GM21526 (cell line): ENCODE data around the gene HCK.

Experiments
- ATAC-seq: cut with Tn5 transposase; IDR thresholded peaks from one replicate; pipeline ENCODE4 v1.9.1; 2021; ENCODE audit warnings: moderate library complexity; ENCODE audit not compliant: unreplicated experiment, low FRiP score

The HCK gene

DNA sequence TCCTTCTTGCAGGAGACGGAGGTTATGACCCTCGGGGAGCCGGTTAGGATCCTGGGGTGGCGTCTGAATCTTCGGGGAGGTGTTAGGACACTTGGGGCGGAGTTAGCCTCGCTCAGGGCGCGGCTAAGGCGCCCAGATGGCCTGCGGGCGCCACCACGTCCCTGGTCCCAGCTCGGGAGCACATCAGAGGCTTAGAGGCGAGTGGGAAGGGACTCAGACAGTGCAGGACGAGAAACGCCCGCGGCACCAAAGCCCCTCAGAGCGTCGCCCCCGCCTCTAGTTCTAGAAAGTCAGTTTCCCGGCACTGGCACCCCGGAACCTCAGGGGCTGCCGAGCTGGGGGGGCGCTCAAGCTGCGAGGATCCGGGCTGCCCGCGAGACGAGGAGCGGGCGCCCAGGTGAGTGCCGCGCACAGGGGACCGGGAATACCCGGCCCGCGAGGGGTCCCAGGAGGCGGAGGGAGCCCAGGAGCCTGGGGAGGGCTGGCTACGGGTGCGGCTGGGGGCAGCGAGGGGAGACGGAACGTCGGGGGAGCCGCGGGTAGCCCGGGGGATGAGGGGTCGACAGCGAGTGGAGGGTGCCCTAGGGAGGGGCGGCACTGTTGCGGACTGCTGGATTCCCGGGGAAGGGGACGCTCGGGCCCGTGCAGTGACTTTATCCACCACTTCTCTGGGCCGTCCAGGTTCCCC, at the start of gene HCK:
Gene HCK, plus strand, starts transcription at position 153 of the 688 bp plus-strand sequence.
- ATAC-seq = no peak

DNA sequence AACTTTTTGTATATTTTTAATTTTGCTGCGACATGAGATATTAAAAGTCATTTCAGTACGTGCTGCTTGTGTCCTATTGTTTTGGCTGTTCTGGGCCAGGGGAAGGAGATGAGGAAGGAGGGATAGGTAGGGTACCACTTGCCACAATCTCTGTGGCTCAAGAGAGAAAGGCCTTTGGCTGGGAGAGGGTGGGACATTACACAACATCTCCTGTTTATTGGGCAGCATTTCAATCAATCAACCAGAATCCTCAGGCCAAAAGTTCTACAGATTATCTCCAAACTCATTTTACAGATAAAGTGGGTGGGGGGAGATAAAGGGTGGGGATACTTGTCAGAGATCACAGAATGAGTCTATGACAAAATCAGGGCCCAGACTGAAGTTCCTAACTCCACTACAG, 48.7 kb upstream of the HCK start:
- ATAC-seq = no peak

DNA sequence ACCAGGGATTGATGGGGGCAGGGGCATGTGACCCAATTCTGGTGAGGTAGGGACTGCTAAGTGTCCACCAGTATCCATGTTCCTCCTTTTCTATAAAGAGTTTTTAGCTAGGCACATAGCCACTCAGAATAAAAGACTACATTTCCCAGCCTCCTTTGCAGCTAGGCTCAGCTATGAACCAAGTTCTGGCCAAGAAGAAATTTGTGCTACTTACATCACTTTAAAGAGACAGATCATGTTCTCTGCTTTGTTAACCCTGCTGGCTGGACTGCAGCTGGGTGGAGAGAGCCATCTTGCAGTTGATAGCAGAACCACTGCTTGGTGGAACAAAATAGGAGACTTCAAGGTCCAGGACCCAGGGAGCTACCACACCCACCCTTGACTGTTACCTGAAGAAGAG, 47.1 kb upstream of the HCK start:
- ATAC-seq = no peak

DNA sequence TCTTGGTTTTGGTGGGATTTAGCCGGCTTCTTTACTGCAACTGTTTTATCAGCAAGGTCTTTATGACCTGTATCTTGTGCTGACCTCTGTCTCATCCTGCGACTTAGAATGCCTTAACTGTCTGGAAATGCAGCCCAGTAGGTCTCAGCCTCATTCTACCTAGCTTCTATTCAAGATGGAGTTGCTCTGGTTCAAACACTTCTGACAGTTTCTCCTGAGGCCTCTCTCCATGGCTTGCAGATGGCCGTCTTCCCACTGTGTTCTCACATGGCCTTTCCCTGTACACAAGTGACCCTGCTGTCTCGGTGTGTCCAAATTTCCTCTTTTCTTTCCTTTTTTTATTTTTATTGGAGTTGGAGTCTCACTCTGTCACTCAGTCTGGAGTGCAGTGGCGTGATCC, 46.0 kb upstream of the HCK start:
- no peak for ATAC-seq

DNA sequence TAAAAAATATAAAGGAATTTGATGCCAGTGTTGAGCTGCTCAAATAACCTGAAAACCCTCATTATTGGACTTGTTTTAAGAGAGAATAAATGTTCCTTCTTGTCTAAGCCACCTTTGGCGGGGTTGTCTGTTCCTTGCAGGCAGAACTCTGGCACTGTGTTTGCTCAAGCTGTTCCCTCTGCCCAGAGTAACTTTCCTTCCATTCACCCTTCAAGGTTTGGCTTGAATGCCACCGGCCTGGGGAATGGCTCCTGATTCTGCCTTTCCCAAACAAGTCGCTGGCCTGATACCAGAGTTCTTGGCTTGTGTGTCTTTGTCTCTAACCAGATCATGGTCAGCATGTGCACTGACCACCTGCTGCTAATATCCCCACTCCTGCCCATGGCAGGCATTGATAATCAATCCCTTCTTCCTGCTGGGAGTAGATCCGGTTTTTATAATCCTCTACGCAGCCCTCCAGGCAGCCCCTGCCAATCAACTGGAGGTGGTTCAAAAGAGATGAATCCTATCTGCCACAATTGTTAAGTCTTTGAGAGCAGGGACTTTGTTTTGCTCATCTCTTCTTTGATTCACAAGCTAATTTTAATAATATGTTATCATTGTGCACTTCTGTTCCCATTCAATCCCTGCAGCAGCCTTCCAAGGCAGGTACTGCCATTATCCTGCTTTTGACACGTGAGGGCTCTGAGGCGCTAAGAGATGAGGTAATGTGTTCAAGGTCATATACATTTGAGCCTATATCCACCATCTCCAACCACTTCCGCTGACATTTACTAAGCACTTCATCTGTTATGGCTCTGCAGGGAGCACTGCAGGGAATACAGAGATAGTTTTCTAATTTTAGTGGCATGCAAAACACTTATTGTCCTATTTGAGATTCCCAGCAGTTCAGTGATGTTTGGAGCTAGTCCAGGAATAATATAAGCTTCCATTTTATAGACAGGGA, 44.9 kb upstream of the HCK start:
- no peak for ATAC-seq

DNA sequence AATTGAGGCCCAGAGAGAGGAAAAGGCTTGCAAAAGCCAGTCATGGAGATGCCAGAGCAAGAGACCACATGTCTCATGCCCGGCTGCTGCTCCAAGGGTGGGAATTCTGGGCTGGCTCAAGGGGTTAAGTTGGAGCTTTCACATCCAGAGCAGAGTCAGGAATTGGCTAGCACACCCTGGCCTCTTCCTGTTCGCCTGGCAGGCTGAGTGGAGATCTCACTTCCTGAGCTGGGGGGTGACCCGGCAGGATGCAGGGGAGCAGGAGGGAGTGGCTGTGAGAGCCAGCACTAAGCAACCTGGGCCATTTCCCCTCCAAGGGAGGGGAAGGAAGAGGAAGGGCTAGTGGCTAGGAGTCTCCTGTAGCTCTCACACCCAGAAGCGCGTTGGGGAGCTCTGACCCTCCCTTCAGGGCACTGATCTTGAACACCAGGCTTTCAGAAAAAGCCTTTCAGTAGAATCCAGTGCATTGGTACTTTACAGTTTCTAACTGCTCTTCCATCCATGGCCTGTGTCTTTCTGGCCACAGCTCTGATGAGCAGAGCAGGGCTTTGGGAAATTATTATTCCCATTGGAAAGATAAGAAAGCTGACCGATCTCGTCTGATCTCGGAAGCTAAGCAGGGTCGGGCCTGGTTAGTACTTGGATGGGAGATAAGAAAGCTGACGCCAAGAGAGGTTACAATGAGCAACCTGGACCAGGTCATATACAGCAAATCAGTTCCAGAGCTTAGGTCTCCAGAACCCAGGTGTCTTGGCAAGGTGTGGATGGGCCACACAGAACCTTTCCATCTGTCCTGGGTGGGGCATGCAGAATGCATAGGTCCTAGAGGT, 44.0 kb upstream of the HCK start:
- no peak for ATAC-seq

DNA sequence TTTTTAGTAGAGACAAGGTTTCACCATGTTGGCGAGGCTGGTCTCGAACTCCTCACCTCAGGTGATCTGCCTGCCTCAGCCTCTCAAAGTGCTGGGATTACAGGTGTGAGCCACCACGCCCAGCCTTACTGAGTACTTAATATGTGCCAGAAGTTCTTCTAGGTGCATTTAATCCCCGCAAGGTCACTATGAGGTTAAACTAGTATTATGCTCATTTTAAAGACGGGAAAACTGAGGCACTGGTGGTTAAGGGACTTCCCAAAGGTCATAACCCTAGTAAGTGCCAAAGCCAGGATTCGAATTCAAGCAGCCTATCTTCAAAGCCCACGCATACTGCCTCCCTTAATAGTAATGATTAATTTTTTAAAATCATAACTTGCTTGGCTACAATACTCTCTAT, 42.5 kb upstream of the HCK start:
- ATAC-seq = no peak

DNA sequence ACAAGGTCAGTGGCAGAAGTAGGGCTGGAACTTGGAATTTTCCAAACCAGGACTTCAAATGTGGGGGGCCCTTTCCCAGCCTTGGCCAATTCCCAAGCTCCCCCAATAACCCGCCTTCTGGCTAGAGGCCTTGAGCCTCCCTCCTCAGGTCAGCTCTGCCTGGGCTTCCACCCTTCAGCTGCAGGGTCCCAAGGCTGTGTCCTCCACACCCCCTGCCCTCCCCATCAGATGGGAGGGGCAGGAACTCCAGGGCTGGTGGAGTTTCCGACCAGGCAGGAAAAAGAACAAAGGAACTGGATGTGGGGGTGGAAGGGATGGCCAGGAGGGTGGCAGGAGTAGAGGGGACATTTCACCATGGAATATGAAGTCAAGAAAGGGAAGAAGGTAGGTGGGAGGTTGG, 41.9 kb upstream of the HCK start, which contains the start of gene CCM2L:
Gene CCM2L, plus strand, starts transcription at position 338 of the 400 bp plus-strand sequence. Its CDS starts 17 bp downstream, at position 355.
- no peak for ATAC-seq

DNA sequence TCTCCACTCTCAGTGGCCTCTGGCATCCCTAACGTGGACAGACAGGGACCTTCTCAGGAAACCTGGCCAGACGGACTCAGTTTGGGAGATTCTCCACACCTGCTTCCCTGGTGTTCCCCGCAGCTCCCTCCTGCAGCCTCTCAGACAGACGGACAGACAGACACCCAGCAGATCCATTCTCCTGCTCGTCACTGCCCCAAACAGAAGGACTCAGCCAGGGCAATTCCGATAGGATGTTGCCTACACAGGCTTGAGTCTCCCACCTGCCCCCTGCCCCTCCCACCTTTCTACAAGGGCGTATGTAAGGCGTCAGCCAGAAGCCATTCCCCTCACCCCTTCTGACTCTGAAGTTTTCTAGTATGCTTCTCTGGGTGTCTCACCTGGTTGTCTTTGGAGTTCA, 41.4 kb upstream of the HCK start:
- ATAC-seq = no peak

DNA sequence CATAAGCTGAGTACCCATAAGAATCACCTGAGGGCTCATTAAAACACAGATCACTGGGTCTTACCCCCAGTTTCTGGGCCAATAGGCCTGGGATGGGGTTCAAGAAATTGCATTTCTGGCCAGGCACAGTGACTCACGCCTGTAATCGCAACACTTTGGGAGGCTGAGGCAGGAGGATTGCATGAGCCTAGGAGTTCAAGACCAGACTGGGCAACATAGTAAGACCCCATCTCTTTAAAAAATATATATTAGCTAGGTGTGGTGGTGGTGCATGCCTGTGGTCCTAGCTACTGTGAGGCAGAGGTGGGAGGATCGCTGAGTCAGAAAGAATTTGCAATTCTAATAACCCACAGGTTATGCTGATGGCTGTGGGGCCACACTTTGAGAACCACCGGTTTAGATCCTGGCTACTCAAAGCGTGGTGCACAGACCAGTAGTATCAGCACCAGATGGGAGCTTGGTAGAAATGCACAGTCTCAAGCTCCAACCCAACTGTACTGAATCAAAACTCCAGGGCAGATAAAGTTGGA, 39.8 kb upstream of the HCK start:
- ATAC-seq = no peak

DNA sequence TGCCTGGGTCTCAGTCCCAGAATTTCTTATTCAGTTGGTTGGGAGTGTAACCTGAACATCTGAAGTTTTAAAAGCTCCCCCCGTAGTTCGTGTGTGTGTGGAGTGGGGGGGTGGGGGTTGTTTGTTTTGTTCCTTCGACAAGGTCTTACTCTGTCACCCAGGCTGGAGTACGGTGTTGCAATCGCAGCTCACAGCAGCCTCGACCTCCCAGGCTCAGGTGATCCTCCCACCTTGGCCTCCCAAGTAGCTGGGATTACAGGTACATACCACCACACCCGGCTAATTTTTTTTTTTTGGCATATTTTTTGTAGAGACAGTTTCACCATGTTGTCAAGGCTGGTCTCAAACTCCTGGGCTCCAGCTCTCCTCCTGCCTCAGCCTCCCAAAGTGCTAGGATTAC, 38.7 kb upstream of the HCK start:
- no peak for ATAC-seq

DNA sequence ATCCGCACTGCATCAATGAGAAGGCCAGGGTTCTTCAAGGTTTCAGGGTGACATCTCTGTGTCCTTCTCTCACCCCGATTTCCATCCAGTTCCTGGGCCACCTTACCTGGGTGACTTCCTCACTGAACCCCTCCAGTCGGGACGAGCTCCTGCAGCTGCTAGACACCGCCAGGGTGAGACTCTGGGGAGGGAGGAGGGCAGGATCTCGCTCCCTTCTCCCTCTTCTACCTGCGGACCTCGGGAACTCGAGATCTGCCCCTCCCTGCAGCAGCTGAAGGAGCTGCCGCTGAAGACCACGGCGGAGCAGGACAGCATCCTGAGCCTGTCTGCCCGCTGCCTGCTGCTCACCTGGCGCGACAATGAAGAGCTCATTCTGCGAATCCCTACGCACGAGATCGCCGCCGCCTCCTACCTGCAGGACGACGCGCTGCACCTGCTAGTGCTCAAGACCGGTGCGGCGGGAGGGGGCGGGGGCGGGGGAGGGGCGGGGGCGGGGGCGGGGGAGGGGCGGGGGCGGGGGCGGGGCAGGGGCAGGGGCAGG, 34.3 kb upstream of the HCK start:
- no peak for ATAC-seq

DNA sequence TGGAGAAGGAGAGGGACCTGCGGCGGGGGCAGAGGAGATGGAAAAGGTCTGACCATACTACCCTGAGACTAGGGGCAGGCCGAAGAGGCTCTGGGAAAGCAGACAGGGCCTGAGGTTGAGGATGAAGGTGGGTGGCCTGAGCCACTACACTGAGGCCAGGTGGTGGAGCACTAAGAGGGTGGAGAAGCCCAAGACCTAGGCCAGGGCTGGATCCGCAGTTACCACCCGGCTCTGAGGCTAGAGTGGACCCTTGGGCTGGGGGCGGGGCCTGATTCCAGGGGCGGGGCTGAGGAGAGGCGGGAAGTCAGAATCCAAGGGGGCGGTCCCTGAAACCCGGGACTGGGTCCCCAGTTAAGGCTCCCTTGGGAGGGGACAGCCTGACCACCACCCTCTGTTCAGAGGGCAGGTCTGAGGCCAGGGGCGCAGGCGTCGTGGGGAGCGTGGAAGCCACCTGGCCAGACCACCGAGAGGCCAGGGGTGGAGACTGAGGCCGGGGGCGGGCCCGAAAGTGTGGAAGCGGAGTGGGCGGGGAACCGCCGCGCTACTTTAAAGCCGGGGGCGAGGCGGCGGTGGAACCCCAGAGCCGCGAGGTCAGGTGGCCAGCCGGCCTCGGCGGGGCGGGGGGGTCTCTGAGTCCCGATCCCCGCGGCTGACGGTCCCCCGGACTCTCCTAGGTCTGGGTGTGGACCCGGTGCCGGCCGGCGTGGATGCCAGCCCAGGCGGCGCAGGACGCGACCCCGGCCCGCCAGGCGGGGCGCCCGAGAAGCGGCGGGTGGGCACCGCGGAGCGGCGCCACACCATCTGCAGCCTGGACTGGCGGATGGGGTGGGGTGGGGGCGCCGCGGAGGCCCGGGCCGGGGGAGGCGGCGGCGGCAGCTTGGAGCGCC, 33.5 kb upstream of the HCK start:
- no peak for ATAC-seq

DNA sequence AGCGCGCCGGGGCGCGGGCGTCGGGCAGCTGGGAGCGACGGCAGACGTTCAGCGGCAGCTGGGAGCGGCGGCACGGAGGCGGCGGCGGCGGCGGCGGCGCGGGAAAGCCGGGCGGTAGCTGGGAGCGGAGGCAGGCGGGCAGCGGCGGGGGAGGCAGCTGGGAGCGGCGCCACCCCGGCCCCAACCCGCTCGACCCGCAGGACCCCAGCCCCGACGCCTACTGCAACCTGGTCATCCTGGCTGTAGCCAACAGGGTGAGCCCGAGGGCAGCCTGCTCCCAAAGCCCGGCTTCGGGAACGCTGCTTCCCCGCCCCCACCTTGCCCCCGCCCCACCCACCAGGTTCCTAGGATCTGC, 32.9 kb upstream of the HCK start:
- no peak for ATAC-seq

DNA sequence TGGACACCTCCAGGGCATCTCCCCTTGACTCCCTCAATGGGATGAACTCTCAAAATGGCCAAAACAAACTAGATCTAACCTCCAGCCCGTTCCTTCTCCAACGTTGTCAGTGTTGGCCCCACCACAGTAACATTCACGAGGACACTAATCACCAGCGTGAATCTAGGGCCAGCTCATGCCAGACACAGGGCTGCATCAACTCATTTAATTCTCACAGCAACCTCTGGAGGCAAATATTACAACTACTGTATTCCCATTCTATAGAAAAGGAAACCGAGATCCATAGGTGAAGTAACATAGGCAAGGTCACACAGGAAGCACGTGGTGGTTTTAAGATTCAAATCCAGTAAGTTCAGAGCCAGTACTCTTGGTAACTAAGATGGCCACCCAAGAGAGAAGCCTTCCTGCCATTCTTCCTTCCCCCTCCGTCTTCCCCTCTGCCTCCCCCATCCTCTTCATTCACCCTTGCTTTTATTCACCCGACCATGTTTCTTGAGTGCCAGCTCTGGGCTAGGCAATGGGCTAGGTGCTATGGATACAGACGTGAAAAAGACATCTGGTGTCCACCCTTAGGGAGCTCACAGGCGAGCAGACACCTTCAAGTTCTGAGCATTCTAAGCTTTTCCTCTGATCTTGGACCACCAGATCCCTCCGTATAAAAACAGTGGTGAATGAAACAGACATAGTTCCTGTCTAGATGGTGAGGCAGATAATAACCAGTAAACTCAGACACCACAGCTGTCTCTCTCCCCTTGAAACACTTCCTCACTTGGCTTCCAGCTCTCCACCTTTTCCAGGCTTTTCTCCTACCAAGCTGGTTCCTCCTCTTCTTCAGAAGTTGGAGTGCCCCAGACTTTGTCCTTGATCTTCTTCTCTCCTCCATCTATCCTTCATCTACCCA, 32.2 kb upstream of the HCK start:
- ATAC-seq = no peak

DNA sequence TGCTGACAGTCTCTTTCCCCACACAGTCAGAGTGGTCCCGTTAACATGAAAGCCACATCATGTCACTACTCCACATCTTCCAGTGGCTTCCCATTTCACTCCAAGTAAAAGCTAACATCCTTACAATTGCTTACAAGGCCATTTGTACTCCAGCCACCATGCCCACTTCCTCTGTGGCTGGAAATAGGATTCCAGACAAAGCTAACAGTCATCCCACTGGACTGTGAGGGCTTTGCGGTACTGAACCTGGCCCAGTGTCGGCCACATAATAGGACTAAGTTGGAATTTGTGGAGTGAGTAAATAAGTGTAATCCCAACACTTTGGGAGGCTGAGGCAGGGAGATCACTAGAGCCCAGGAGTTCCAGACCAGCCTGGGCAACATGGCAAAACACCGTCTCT, 31.0 kb upstream of the HCK start:
- no peak for ATAC-seq

DNA sequence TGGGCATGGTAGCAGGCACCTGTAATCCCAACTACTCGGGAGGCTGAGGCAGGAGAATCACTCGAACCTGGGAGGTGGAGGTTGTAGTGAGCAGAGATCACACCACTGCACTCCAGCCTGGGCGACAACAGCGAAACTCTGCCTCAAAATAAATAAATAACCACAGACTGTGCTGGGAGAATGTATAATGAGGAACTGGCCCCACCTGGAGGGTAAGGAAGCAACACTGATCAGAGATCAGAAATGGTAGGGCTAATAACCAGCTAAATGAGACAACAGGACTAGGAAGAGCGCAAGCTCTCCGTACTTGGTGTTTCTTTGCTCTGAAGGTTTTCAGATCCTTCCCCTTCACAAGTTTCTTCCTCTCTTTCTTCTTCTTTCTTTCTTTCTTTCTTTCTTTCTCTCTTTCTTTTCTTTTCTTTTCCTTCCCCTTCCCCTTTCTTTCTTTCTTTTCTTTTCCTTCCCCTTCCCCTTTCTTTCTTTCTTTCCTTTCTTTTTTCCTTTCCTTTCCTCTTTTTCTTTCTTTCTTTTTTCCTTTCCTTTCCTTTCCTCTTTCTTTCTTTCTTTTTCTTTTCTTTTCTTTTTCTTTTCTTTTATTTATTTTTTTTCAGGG, 27.3 kb upstream of the HCK start:
- ATAC-seq = no peak

DNA sequence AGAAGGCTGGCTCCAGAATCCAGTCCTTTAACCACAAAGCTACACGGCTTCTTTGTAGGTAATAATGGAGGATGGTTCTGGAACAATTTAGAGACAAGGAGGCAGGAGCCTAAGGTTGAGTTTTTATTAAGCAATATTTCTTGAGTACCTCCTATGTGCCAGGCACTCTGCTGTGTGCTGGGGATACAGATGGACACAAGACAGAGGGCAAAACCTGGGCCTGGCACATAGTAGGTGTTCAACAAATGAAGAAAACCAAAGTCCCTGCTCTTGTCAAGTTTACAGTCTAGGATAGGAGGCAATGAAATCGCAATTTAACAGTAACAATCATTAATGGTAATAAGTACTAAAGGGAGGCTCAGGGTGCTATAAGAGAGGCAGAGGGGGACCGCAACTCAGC, 24.4 kb upstream of the HCK start:
- no peak for ATAC-seq
